ENCODE data around the gene GADD45A. TPM values are rescaled to one million over a fixed set of nuclear protein-coding genes. Genes with fewer than 3 reads are reported as not detected.

The GADD45A gene
- total and polyA plus RNA-seq, 2 experiments from 2014 or later: 72.8 to 115 TPM

DNA sequence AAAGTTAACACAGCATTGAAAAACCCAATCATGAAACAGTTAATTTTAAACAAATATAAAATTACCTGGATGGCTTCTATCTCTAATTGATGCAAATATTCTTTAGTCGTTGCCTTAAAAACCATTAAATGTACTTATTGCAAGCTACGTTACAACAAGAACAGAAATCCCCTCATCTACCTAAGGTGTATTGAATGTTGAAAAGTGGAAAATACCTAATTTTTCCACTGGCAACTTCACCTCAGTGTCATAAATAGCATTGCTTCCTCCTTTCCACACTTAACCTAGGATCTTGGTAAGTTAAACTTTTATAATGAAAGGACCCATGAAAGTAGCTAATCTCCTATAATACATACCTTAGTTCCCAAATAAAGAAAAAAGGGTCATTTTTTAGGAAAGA lies 5.4 kb downstream of the GADD45A start:
- H2AFZ ChIP-seq: no peak overlapping the region
- peak overlapping the region; percentile 97; the same call in 1 of the 2 replicates for H3K27ac ChIP-seq
- no peak for TF ChIP-seq EZH2phosphoT487 (IDR thresholded peaks at IDR 0.05; ENCODE audit: insufficient read depth, low read depth)
- TF ChIP-seq EZH2 (IDR thresholded peaks at IDR 0.05; ENCODE audit: insufficient read depth, poor library complexity, severe bottlenecking): no peak
- H3K27me3 ChIP-seq (replicated peaks; ENCODE audit: insufficient read depth): no peaks in the 10 kb centered on the region
- peaks cover 26% of the 10 kb centered on the region for H3K36me3 ChIP-seq (ENCODE audit: low read depth)
- H3K9me2 ChIP-seq (ENCODE audit: insufficient read depth): no peaks in the 10 kb centered on the region
- H3K9ac ChIP-seq: no peak overlapping the region
- H3K4me1 ChIP-seq (ENCODE audit: insufficient read depth): peaks cover 18% of the 10 kb centered on the region
- peaks cover 60% of the 10 kb centered on the region for H3F3A ChIP-seq (ENCODE audit: insufficient read depth)
- H3K9me3 ChIP-seq (ENCODE audit: low read depth): no peaks in the 10 kb centered on the region
- in situ Hi-C loops (cut with MboI): no loop called here
- no peak overlapping the region for H3K4me2 ChIP-seq (ENCODE audit: unreplicated experiment)
- no peaks in the 10 kb centered on the region for H4K20me1 ChIP-seq (ENCODE audit: insufficient read depth)
- WGBS, 2 experiments (ENCODE audit: low coverage in 1 of 2, low lambda C conversion rate in 2 of 2, missing lambda C conversion rate in 2 of 2): 96 to 97% methylated on average over 2 of the region's 2 CpGs
- H3K79me2 ChIP-seq (ENCODE audit: insufficient read depth): peaks cover 30% of the 10 kb centered on the region
- no peak for DNase-seq
- no peak overlapping the region for H3K4me3 ChIP-seq

DNA sequence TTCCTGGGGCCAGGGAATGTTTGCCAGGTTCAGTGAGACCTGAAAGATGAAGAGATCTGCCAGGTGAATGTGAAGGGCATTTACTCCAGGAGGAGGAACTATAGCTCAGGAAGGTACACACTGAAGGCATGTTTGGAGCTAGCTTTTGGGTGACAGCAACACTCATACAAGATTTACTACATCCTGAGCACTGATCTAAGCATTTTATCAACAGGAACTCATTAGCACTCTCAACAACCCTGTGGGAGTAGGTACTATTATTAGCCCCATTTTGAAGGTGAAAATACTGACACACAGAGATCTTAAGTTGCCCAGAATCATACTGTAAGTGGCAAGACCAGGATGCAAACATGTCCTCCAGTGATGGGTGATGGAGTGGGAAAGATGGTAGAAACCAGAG lies 6.7 kb downstream of the GADD45A start:
- Histone ChIP-seq H3F3A (ENCODE audit: insufficient read depth) (peaks cover 68% of the 10 kb centered on the region), H3K9me2 (ENCODE audit: insufficient read depth) (no peaks in the 10 kb centered on the region), H3K4me1 (ENCODE audit: insufficient read depth) (peaks cover 18% of the 10 kb centered on the region), H3K9ac (no peak overlapping the region), H3K79me2 (ENCODE audit: insufficient read depth) (peaks cover 19% of the 10 kb centered on the region), H3K27me3 (replicated peaks; ENCODE audit: insufficient read depth) (no peaks in the 10 kb centered on the region), H2AFZ (no peak overlapping the region), H3K27ac (no peak overlapping the region), H3K36me3 (ENCODE audit: low read depth) (peaks cover 26% of the 10 kb centered on the region), H3K4me3 (no peak overlapping the region), H3K4me2 (ENCODE audit: unreplicated experiment) (no peak overlapping the region), H3K9me3 (ENCODE audit: low read depth) (no peaks in the 10 kb centered on the region), H4K20me1 (ENCODE audit: insufficient read depth) (no peaks in the 10 kb centered on the region)
- no peak for TF ChIP-seq EZH2 (IDR thresholded peaks at IDR 0.05; ENCODE audit: insufficient read depth, poor library complexity, severe bottlenecking)
- TF ChIP-seq EZH2phosphoT487 (IDR thresholded peaks at IDR 0.05; ENCODE audit: insufficient read depth, low read depth): no peak
- no peak for DNase-seq
- in situ Hi-C loops (cut with MboI): no loop called here

DNA sequence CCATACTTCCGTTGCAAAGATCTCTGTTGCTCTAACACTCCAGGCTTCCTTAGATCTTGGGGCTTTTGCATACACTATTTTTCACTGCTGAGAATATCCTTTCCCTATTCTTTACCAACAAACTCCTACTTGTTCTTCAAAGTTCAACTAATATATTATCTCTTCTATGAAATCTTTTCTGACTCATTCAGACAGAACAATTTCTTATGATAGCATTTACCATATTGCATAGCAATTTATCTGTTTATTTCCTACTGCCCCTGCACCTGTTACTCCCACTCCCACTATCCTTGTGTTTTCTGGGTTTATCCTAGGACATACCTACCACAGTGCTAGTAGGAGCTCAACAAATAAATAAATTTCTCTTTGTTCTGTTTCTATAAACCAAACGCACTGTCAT lies 11.0 kb downstream of the GADD45A start:
- Histone ChIP-seq H3K9me3 (ENCODE audit: low read depth) (no peaks in the 10 kb centered on the region), H4K20me1 (ENCODE audit: insufficient read depth) (no peaks in the 10 kb centered on the region), H3K4me2 (ENCODE audit: unreplicated experiment) (no peak overlapping the region), H3K9ac (no peak overlapping the region), H3K9me2 (ENCODE audit: insufficient read depth) (no peaks in the 10 kb centered on the region), H3K27ac (no peak overlapping the region), H3K79me2 (ENCODE audit: insufficient read depth) (no peaks in the 10 kb centered on the region), H3F3A (ENCODE audit: insufficient read depth) (peaks cover 38% of the 10 kb centered on the region), H2AFZ (no peak overlapping the region), H3K4me1 (ENCODE audit: insufficient read depth) (0 out of 2 replicates have a peak, but pooled peaks cover 4% of the 10 kb centered on the region), H3K27me3 (replicated peaks; ENCODE audit: insufficient read depth) (no peaks in the 10 kb centered on the region), H3K36me3 (ENCODE audit: low read depth) (no peaks in the 10 kb centered on the region), H3K4me3 (no peak overlapping the region)
- no peak for DNase-seq
- TF ChIP-seq EZH2phosphoT487 (IDR thresholded peaks at IDR 0.05; ENCODE audit: insufficient read depth, low read depth) (no peak), EZH2 (IDR thresholded peaks at IDR 0.05; ENCODE audit: insufficient read depth, poor library complexity, severe bottlenecking) (no peak)
- 96 to 98% methylated on average over 2 of the region's 2 CpGs for WGBS, 2 experiments (ENCODE audit: low coverage in 1 of 2, low lambda C conversion rate in 2 of 2, missing lambda C conversion rate in 2 of 2)
- in situ Hi-C loops (cut with MboI): no loop called here

DNA sequence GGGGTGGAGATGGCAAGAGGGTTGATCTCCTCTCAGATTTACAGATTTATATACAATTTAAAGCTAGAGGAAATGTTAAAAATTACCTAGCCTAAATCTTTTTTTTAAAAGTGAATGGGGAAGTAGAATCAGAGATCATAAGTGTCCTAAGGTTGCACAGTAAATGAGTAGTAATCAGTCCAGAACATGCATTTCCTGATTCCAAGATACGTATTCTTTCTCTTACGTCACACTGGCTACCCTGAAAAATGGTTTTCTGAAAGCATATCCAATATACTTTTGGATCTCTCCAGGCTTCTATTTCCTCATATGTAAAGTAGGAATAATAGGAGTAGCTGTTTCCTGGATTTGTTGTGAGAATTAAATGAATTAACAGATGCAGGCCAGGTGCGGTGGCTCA lies 11.7 kb downstream of the GADD45A start:
- peaks cover 1% of the 10 kb centered on the region; the same call in 1 of the 2 replicates for H3K79me2 ChIP-seq (ENCODE audit: insufficient read depth)
- peaks cover 6% of the 10 kb centered on the region; the same call in 1 of the 2 replicates for H3K36me3 ChIP-seq (ENCODE audit: low read depth)
- in situ Hi-C loops (cut with MboI): no loop called here

DNA sequence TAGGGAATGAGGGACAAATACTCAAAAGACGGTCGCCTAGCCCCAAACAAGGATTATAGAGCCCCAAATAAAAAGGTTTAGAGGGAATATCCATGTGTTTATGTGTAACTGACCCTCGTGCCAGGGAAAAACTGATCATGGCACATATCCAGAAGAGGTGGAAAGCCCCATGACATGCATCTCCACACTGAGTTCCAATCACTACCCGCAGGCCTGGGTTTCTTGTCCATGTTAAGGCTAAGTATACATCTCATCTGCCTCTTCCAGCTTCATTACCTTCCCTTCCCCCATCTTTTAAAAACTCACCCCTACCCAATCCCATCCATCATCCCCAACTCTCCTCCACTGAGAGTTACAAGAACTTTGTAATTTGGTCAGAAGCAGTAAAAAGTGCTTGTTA lies 15.2 kb downstream of the GADD45A start:
- no peak overlapping the region for H2AFZ ChIP-seq
- H3K4me2 ChIP-seq (ENCODE audit: unreplicated experiment): no peak overlapping the region
- DNase-seq: no peak
- H3K9ac ChIP-seq: no peak overlapping the region
- H3K79me2 ChIP-seq (ENCODE audit: insufficient read depth): peaks cover 20% of the 10 kb centered on the region
- WGBS, 2 experiments (ENCODE audit: low coverage in 1 of 2, low lambda C conversion rate in 2 of 2, missing lambda C conversion rate in 2 of 2): 79 to 90% methylated on average over 4 of the region's 4 CpGs
- in situ Hi-C loops (cut with MboI): no loop called here
- peaks cover 33% of the 10 kb centered on the region for H3K36me3 ChIP-seq (ENCODE audit: low read depth)
- no peak overlapping the region for H3K27ac ChIP-seq
- H3F3A ChIP-seq (ENCODE audit: insufficient read depth): peaks cover 18% of the 10 kb centered on the region; the same call in 1 of the 2 replicates
- H3K9me2 ChIP-seq (ENCODE audit: insufficient read depth): no peaks in the 10 kb centered on the region
- H3K4me3 ChIP-seq: no peak overlapping the region
- peaks cover 10% of the 10 kb centered on the region; the same call in 1 of the 2 replicates for H3K4me1 ChIP-seq (ENCODE audit: insufficient read depth)
- no peaks in the 10 kb centered on the region for H3K9me3 ChIP-seq (ENCODE audit: low read depth)
- TF ChIP-seq EZH2phosphoT487 (IDR thresholded peaks at IDR 0.05; ENCODE audit: insufficient read depth, low read depth): no peak
- TF ChIP-seq EZH2 (IDR thresholded peaks at IDR 0.05; ENCODE audit: insufficient read depth, poor library complexity, severe bottlenecking): no peak
- no peaks in the 10 kb centered on the region for H4K20me1 ChIP-seq (ENCODE audit: insufficient read depth)
- H3K27me3 ChIP-seq (replicated peaks; ENCODE audit: insufficient read depth): no peaks in the 10 kb centered on the region

More for the DNA sequence above, 11.7 kb downstream of the GADD45A start:
- Histone ChIP-seq H4K20me1 (ENCODE audit: insufficient read depth) (no peaks in the 10 kb centered on the region), H2AFZ (no peak overlapping the region), H3K9me3 (ENCODE audit: low read depth) (no peaks in the 10 kb centered on the region), H3K4me3 (no peak overlapping the region), H3F3A (ENCODE audit: insufficient read depth) (peaks cover 30% of the 10 kb centered on the region), H3K27ac (no peak overlapping the region), H3K9ac (no peak overlapping the region), H3K9me2 (ENCODE audit: insufficient read depth) (no peaks in the 10 kb centered on the region), H3K27me3 (replicated peaks; ENCODE audit: insufficient read depth) (no peaks in the 10 kb centered on the region), H3K4me2 (ENCODE audit: unreplicated experiment) (no peak overlapping the region), H3K4me1 (ENCODE audit: insufficient read depth) (peaks cover 10% of the 10 kb centered on the region; the same call in 1 of the 2 replicates)
- TF ChIP-seq EZH2 (IDR thresholded peaks at IDR 0.05; ENCODE audit: insufficient read depth, poor library complexity, severe bottlenecking) (no peak), EZH2phosphoT487 (IDR thresholded peaks at IDR 0.05; ENCODE audit: insufficient read depth, low read depth) (no peak)
- no peak for DNase-seq
- 96 to 98% methylated on average over 3 of the region's 3 CpGs for WGBS, 2 experiments (ENCODE audit: low coverage in 1 of 2, low lambda C conversion rate in 2 of 2, missing lambda C conversion rate in 2 of 2)

Data from GM23248 (cell line).